ENCODE data around the gene DPEP1.

DPEP1 gene

DNA sequence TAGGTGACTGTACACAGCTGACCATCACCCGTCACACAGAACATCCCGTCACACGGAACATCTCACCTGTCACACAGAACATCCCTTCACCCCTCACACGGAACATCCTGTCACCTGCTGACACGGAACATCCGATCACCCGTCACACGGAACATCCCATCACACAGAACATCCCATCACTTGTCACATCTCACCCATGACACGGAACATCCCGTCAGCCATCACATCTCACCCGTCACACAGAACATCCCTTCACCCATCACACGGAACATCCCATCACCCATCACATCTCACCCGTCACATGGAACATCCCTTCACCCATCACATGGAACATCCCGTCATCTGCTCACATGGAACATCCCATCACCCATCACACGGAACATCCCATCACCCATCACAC is 34.1 kb upstream of the DPEP1 start:
- Histone ChIP-seq H3K4me3 (ENCODE audit: low read length in 2 of 2) (no peak overlapping the region), H3K27ac (ENCODE audit: low read depth in 2 of 2, low read length in 2 of 2) (no peak overlapping the region), H3K27me3 (ENCODE audit: control insufficient read depth in 2 of 2, insufficient read depth in 2 of 2, low read length in 2 of 2) (peaks cover 2 to 6% of the 10 kb centered on the region in 2 donors), H3K4me1 (ENCODE audit: control insufficient read depth in 2 of 2, insufficient read depth in 2 of 2, low read length in 2 of 2) (peaks cover 11 to 21% of the 10 kb centered on the region in 2 donors), H3K36me3 (ENCODE audit: control insufficient read depth in 2 of 2, insufficient read depth in 2 of 2, low read length in 2 of 2) (no peaks in the 10 kb centered on the region), H3K9me3 (ENCODE audit: control insufficient read depth in 2 of 2, low read length in 2 of 2) (no peaks in the 10 kb centered on the region), H3K9ac (ENCODE audit: low read depth in 1 of 2, low read length in 2 of 2) (no peak overlapping the region)

DNA sequence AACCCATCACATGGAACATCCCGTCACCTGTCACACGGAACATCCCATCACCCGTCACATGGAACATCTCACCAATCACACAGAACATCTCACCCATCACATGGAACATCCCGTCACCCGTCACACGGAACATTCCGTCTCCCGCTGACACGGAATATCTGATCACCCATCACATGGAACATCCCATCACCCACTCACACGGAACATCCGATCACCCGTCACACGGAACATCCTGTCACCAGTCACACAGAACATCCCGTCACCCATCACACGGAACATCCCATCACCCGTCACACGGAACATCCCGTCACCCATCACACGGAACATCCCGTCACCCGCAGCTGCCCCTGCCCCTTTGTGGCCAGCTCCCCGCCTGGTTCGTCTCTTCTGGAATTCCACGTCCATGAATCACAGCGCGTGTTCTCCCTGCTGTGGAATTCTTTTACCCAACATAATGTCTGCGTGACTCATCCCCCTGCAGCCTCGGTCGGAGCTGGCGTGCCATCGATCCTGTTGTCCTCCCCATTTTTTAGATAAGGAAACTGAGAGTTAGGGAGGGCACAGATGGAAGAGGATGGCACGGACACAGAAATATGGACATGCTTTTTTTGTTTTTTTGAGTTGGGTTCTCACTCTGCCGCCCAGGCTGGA is 32.3 kb upstream of the DPEP1 start:
- Histone ChIP-seq H3K4me3 (ENCODE audit: low read length in 2 of 2) (no peak overlapping the region), H3K27me3 (ENCODE audit: control insufficient read depth in 2 of 2, insufficient read depth in 2 of 2, low read length in 2 of 2) (peaks cover 0 to 2% of the 10 kb centered on the region in 2 donors), H3K36me3 (ENCODE audit: control insufficient read depth in 2 of 2, insufficient read depth in 2 of 2, low read length in 2 of 2) (no peaks in the 10 kb centered on the region), H3K9ac (ENCODE audit: low read depth in 1 of 2, low read length in 2 of 2) (no peak overlapping the region), H3K4me1 (ENCODE audit: control insufficient read depth in 2 of 2, insufficient read depth in 2 of 2, low read length in 2 of 2) (peaks cover 10 to 16% of the 10 kb centered on the region in 2 donors), H3K9me3 (ENCODE audit: control insufficient read depth in 2 of 2, low read length in 2 of 2) (no peaks in the 10 kb centered on the region), H3K27ac (ENCODE audit: low read depth in 2 of 2, low read length in 2 of 2) (no peak overlapping the region)

DNA sequence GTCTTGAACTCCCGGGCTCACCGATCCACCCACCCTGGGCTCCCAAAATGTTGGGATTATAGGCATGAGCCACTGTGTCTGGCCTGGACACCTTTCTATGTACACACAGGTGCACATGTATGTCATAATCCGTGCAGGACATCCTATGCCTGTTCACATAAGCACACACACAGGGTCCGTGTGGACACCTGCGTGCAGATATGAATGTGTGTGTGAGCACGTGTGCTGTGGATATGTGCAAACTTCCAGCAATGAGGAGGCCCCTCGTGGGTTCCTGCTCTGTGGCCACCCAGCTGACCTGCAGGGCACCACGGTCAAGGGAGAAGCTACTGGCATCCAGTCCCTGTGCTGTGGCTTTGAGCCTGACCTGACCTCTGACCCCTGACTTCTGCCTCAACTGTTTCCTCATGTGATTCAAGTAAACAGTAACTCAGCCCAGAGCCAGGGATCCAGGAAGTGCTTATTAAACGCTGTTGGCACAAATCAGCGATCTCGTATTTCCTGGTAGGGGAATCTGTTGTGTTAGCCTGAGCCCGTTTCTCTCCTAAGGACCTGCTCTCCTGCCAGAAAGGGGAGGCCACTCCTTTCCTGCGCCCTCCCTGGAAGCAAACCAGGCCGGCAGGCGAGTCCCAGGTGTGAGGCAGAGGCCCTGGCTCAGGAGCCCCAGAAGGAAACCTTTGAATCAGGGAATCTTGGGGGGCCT is 31.4 kb upstream of the DPEP1 start:
- Histone ChIP-seq H3K9me3 (ENCODE audit: control insufficient read depth in 2 of 2, low read length in 2 of 2) (no peaks in the 10 kb centered on the region), H3K27ac (ENCODE audit: low read depth in 2 of 2, low read length in 2 of 2) (peak overlapping the region in 1 of 2 donors; percentile 72), H3K27me3 (ENCODE audit: control insufficient read depth in 2 of 2, insufficient read depth in 2 of 2, low read length in 2 of 2) (no peaks in the 10 kb centered on the region), H3K36me3 (ENCODE audit: control insufficient read depth in 2 of 2, insufficient read depth in 2 of 2, low read length in 2 of 2) (no peaks in the 10 kb centered on the region), H3K4me1 (ENCODE audit: control insufficient read depth in 2 of 2, insufficient read depth in 2 of 2, low read length in 2 of 2) (peaks cover 10 to 20% of the 10 kb centered on the region in 2 donors), H3K9ac (ENCODE audit: low read depth in 1 of 2, low read length in 2 of 2) (peak overlapping the region in 1 of 2 donors; percentile 44), H3K4me3 (ENCODE audit: low read length in 2 of 2) (no peak overlapping the region)

DNA sequence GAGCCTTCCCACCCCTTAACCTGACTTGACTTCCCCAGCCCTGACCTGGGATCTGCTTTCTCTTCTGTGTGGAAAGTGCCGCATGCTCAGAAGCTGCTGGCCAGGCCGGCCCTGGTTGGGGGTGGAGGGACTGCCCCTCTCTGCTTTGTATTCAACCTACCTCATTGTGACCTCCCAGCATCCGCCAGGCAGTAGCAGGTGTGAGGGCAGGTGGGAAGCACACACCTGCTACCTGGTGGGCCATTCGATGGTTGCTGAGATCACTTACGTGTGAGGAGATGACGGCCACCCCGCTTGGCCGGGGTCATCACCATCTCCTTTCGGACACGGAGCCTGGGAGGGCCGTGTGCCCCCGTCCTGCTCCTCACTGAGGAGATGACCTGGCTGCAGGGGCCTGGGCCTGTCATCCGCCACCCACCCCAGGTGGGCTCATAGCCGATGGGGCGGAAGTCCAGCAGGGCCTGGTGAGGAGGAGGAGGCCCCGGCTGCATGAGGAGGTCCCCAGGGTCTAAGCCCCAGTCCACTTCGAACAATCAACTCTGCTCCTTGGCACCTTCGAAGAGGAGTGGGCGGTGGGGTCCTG is 30.7 kb upstream of the DPEP1 start:
- Histone ChIP-seq H3K9ac (ENCODE audit: low read depth in 1 of 2, low read length in 2 of 2) (peak overlapping the region in 1 of 2 donors; percentile 44), H3K4me3 (ENCODE audit: low read length in 2 of 2) (no peak overlapping the region), H3K4me1 (ENCODE audit: control insufficient read depth in 2 of 2, insufficient read depth in 2 of 2, low read length in 2 of 2) (peaks cover 10 to 20% of the 10 kb centered on the region in 2 donors), H3K27me3 (ENCODE audit: control insufficient read depth in 2 of 2, insufficient read depth in 2 of 2, low read length in 2 of 2) (no peaks in the 10 kb centered on the region), H3K9me3 (ENCODE audit: control insufficient read depth in 2 of 2, low read length in 2 of 2) (no peaks in the 10 kb centered on the region), H3K27ac (ENCODE audit: low read depth in 2 of 2, low read length in 2 of 2) (peak overlapping the region in 1 of 2 donors; percentile 72), H3K36me3 (ENCODE audit: control insufficient read depth in 2 of 2, insufficient read depth in 2 of 2, low read length in 2 of 2) (no peaks in the 10 kb centered on the region)

DNA sequence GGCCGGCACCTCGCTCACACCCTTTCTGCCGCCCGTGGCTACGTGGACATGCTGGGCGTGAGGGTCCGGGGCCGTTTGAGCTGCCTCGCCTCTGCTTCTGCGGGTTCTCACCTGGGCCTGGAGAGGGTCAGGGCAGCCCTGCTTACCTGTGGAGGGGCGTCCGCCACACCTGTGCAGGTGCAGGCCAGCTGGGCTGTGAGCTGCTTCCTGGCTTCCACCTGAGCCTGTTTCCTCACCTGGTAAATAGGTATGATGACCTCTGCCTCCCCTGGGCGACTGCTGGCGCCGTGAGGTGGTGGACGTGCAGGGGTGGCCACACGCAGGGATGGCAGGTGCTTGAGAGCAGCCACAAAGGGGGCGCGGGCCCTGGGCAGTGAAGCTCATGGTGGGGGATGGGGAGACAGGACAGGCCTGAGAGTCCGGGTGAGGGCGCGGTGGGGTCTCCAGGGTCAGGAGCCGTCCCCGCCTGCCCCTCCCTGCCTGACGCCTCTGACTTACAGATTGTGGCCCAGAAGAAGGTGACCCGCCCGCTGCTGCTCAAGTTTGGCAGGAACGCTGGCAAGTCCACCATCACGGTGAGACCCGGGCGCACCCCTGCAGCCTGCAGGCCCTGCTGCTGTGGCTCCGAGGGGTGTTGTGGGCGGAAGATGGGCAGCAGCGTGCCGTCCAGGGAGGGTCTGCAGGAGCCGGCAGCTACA is 30.1 kb upstream of the DPEP1 start:
- no peak overlapping the region for H3K27ac ChIP-seq (ENCODE audit: low read depth in 2 of 2, low read length in 2 of 2)
- no peak overlapping the region for H3K4me3 ChIP-seq (ENCODE audit: low read length in 2 of 2)
- no peaks in the 10 kb centered on the region for H3K9me3 ChIP-seq (ENCODE audit: control insufficient read depth in 2 of 2, low read length in 2 of 2)
- no peaks in the 10 kb centered on the region for H3K36me3 ChIP-seq (ENCODE audit: control insufficient read depth in 2 of 2, insufficient read depth in 2 of 2, low read length in 2 of 2)
- H3K27me3 ChIP-seq (ENCODE audit: control insufficient read depth in 2 of 2, insufficient read depth in 2 of 2, low read length in 2 of 2), result no peaks in the 10 kb centered on the region
- no peak overlapping the region for H3K9ac ChIP-seq (ENCODE audit: low read depth in 1 of 2, low read length in 2 of 2)
- peaks cover 10 to 20% of the 10 kb centered on the region in 2 donors for H3K4me1 ChIP-seq (ENCODE audit: control insufficient read depth in 2 of 2, insufficient read depth in 2 of 2, low read length in 2 of 2)

DNA sequence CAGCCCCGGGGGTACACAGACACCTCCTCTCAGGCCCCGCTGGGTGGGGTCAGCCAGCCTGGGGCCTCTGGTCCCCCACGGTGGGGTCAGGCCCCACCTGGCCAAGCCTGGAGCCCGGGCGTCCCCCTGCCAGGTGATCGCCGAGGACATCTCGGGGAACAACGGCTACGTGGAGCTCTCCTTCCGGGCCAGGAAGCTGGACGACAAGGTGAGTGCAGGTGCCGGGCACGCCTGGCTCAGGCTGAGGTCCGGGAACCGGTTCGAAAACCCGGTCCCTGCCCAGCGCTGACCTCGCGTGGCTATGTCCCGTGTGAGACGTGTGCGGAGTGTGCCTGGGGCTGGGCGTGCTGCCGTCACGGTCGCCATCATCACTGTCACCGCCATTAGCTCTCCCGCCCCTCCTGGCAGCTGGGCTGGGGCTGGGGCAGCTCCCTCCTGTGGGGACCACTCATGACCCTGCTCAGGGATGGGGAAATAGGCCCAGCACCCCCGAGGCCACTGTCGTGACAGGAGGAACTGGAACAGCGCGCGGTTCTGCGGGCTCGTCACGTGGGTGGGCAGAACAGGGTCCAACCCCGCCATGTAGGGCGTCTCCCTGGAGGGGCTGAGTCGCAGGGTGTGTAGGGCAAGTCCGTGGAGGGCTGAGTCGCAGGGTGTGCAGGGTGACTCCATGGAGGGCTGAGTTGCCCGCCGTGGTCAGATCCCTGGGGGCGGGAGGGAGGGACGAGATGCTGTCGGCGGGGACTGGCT is 29.4 kb upstream of the DPEP1 start:
- Histone ChIP-seq H3K9ac (ENCODE audit: low read depth in 1 of 2, low read length in 2 of 2) (no peak overlapping the region), H3K9me3 (ENCODE audit: control insufficient read depth in 2 of 2, low read length in 2 of 2) (no peaks in the 10 kb centered on the region), H3K4me1 (ENCODE audit: control insufficient read depth in 2 of 2, insufficient read depth in 2 of 2, low read length in 2 of 2) (peaks cover 10 to 20% of the 10 kb centered on the region in 2 donors), H3K27me3 (ENCODE audit: control insufficient read depth in 2 of 2, insufficient read depth in 2 of 2, low read length in 2 of 2) (no peaks in the 10 kb centered on the region), H3K27ac (ENCODE audit: low read depth in 2 of 2, low read length in 2 of 2) (no peak overlapping the region), H3K4me3 (ENCODE audit: low read length in 2 of 2) (no peak overlapping the region), H3K36me3 (ENCODE audit: control insufficient read depth in 2 of 2, insufficient read depth in 2 of 2, low read length in 2 of 2) (no peaks in the 10 kb centered on the region)

DNA sequence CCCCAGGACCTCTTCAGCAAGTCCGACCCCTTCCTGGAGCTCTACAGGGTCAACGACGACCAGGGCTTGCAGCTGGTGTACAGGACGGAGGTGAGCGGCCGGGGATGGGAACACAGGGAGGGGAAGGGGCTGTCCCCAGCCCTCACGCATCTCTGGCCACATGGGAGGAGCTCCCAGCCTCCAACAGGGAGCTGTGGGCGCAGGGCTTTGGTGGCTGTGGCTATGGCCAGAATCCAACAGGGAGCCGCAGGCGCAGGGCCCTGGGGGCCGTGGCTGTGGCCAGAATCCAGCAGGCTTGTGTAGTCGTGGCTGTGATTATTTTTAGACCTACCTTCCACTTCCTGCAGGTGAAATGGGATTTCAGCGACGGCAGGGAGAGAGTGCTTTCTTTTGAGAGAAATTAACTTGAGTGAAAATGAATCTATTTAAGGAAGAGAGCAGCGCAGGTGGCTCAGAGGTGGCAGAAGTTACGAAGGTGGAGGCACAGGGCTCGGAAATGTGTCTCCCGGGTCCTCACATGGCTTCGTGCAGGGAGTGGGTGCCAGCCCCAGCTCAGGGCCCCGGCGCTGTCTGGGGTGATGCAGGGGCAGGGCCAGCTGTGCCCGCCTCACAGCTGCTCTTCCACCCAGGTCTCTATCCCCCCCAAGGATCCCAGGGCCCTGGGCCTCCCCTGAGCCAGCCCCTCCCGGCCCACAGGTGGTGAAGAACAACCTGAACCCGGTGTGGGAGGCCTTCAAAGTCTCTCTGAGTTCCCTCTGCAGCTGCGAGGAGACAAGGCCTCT is 28.5 kb upstream of the DPEP1 start:
- Histone ChIP-seq H3K4me3 (ENCODE audit: low read length in 2 of 2) (no peak overlapping the region), H3K9ac (ENCODE audit: low read depth in 1 of 2, low read length in 2 of 2) (no peak overlapping the region), H3K9me3 (ENCODE audit: control insufficient read depth in 2 of 2, low read length in 2 of 2) (no peaks in the 10 kb centered on the region), H3K4me1 (ENCODE audit: control insufficient read depth in 2 of 2, insufficient read depth in 2 of 2, low read length in 2 of 2) (peaks cover 10 to 20% of the 10 kb centered on the region in 2 donors), H3K27me3 (ENCODE audit: control insufficient read depth in 2 of 2, insufficient read depth in 2 of 2, low read length in 2 of 2) (no peaks in the 10 kb centered on the region), H3K36me3 (ENCODE audit: control insufficient read depth in 2 of 2, insufficient read depth in 2 of 2, low read length in 2 of 2) (no peaks in the 10 kb centered on the region), H3K27ac (ENCODE audit: low read depth in 2 of 2, low read length in 2 of 2) (no peak overlapping the region)

DNA sequence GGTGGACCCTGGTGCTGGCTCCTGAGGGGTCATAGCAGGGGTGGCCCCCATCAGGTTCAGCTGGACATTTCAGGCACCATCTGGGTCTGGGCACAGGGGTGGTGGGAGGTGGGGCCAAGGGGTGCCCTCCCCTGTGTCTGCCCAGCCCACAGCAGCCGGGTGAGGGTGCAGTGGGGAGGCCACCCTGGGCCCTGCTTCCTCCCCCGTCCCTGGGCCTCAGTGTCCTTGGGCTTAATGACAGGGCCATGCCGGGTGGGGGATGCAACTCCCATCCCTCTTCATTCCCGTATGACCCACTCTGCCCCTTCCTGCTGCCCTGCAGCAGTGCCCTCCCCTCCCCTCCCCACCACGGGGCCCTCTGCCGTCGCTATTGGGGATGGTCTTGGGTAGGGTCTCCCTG is 27.2 kb upstream of the DPEP1 start:
- H3K9me3 ChIP-seq (ENCODE audit: control insufficient read depth in 2 of 2, low read length in 2 of 2), result no peaks in the 10 kb centered on the region
- peaks cover 10 to 20% of the 10 kb centered on the region in 2 donors for H3K4me1 ChIP-seq (ENCODE audit: control insufficient read depth in 2 of 2, insufficient read depth in 2 of 2, low read length in 2 of 2)
- H3K27me3 ChIP-seq (ENCODE audit: control insufficient read depth in 2 of 2, insufficient read depth in 2 of 2, low read length in 2 of 2), result no peaks in the 10 kb centered on the region
- no peaks in the 10 kb centered on the region for H3K36me3 ChIP-seq (ENCODE audit: control insufficient read depth in 2 of 2, insufficient read depth in 2 of 2, low read length in 2 of 2)
- H3K27ac ChIP-seq (ENCODE audit: low read depth in 2 of 2, low read length in 2 of 2), result no peak overlapping the region
- H3K9ac ChIP-seq (ENCODE audit: low read depth in 1 of 2, low read length in 2 of 2), result no peak overlapping the region
- H3K4me3 ChIP-seq (ENCODE audit: low read length in 2 of 2), result no peak overlapping the region

DNA sequence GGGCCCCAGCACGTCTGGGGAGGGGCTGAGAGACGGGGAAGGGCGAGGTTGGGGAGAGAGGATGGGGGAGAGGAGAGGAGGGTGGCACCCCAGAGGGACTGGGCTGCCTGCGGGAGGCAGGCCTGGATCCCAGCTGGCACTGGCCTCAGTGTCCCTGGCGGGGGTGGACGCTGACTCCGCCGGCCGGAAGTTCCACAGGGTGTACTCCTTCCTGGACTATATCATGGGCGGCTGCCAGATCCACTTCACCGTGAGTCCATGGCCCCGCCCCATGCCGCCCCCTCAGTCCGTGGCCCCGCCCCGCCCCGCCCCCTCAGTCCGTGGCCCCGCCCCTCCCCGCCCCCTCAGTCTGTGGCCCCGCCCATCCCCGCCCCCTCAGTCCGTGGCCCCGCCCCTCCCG is 26.6 kb upstream of the DPEP1 start:
- no peaks in the 10 kb centered on the region for H3K36me3 ChIP-seq (ENCODE audit: control insufficient read depth in 2 of 2, insufficient read depth in 2 of 2, low read length in 2 of 2)
- no peaks in the 10 kb centered on the region for H3K9me3 ChIP-seq (ENCODE audit: control insufficient read depth in 2 of 2, low read length in 2 of 2)
- H3K4me1 ChIP-seq (ENCODE audit: control insufficient read depth in 2 of 2, insufficient read depth in 2 of 2, low read length in 2 of 2), result peaks cover 8 to 15% of the 10 kb centered on the region in 2 donors
- no peak overlapping the region for H3K27ac ChIP-seq (ENCODE audit: low read depth in 2 of 2, low read length in 2 of 2)
- H3K4me3 ChIP-seq (ENCODE audit: low read length in 2 of 2), result no peak overlapping the region
- no peaks in the 10 kb centered on the region for H3K27me3 ChIP-seq (ENCODE audit: control insufficient read depth in 2 of 2, insufficient read depth in 2 of 2, low read length in 2 of 2)
- H3K9ac ChIP-seq (ENCODE audit: low read depth in 1 of 2, low read length in 2 of 2), result peak overlapping the region in 1 of 2 donors; percentile 36
